Measurements from ENCODE around the gene UBAC2.

UBAC2 gene

GRCh38 chr13:99200432-99201167, at the start of gene UBAC2:
UBAC2 (plus strand) TSS chr13:99200854; CDS start chr13:99200909, 55 bp downstream.
- TF ChIP-seq CTCF (IDR thresholded peaks at IDR 0.05): no peak
- Histone ChIP-seq H3K4me3 (peak within 1 kb of the TSS; percentile 91), H3K27ac (peak within 1 kb of the TSS; percentile 91 to 95)
- DNase-seq (ENCODE audit: low spot score): peak; percentile 94

GRCh38 chr13:99151516-99151915, 49.1 kb upstream of the UBAC2 start:
- peak; percentile 22 for DNase-seq (ENCODE audit: low spot score)
- H3K27ac ChIP-seq: no peak overlapping the region
- H3K4me3 ChIP-seq: no peak overlapping the region
- no peak for TF ChIP-seq CTCF (IDR thresholded peaks at IDR 0.05)

- Histone ChIP-seq H3K4me3 (no peak overlapping the region), H3K27ac (no peak overlapping the region)
- TF ChIP-seq CTCF (IDR thresholded peaks at IDR 0.05): no peak
- no peak for DNase-seq (ENCODE audit: low spot score)
Measured at GRCh38 chr13:99153219-99153618, 47.4 kb upstream of the UBAC2 start.

GRCh38 chr13:99154064-99154463, 46.6 kb upstream of the UBAC2 start:
- H3K27ac ChIP-seq: no peak overlapping the region
- DNase-seq (ENCODE audit: low spot score): no peak
- TF ChIP-seq CTCF (IDR thresholded peaks at IDR 0.05): no peak
- H3K4me3 ChIP-seq: no peak overlapping the region

- H3K4me3 ChIP-seq: no peak overlapping the region
Measured at GRCh38 chr13:99155821-99156220, 44.8 kb upstream of the UBAC2 start.

GRCh38 chr13:99157046-99157445, 43.6 kb upstream of the UBAC2 start:
- H3K27ac ChIP-seq: no peak overlapping the region
- no peak overlapping the region for H3K4me3 ChIP-seq
- DNase-seq (ENCODE audit: low spot score): peak; percentile 9
- no peak for TF ChIP-seq CTCF (IDR thresholded peaks at IDR 0.05)

More at GRCh38 chr13:99155821-99156220, 44.8 kb upstream of the UBAC2 start:
- TF ChIP-seq CTCF (IDR thresholded peaks at IDR 0.05): no peak
- no peak overlapping the region for H3K27ac ChIP-seq
- no peak for DNase-seq (ENCODE audit: low spot score)

DNA sequence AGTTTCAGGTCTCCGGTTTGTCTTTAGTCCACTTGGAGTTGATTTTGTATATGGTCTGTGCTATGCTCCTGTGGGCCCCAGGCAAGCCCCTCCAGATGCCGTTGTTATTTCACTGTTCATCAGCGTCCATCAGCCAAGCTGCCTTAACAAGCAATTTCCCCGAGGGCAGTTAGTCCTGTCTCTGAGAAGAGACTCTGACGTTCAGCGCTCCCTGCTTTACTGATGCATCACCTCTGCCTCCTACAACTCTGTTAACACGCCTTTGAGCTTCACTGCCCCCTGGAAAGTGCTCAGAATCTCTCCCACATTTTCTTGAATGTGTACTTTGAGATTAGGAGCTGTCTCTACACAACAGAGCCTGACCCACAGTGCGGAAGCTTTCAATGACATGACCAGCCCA, 41.8 kb upstream of the UBAC2 start:
- no peak overlapping the region for H3K4me3 ChIP-seq
- peak; percentile 17 for DNase-seq (ENCODE audit: low spot score)
- no peak overlapping the region for H3K27ac ChIP-seq
- TF ChIP-seq CTCF (IDR thresholded peaks at IDR 0.05): no peak

Measured in coronary artery (tissue), 2 donors.